Lung (tissue), 12 donors: Measurements from ENCODE around the gene GOLGA5. TPM values are rescaled to one million over a fixed set of nuclear protein-coding genes. Genes with fewer than 3 reads are reported as not detected.
A peak's percentile ranks its signal among the peaks of the same experiment; 100 is the strongest.

Source experiments
- ATAC-seq: fragments of 200-7000 bp; cut with Tn5 transposase; one replicate; pipeline ENCODE4 v1.9.1; 2020; ENCODE audit warnings: moderate number of reproducible peaks; ENCODE audit not compliant: insufficient read depth, low FRiP score
- DNase-seq, 3 donors: peaks; one replicate each; pipeline ENCODE4 v3.0.0-alpha.2; 2013 to 2017
- H3K27ac ChIP-seq, 2 donors: one replicate each; pipeline ENCODE4 v1.5.1; 2013; ENCODE audit warnings: mild to moderate bottlenecking in 2 of 2, moderate library complexity in 2 of 2, control low read depth in 1 of 2, inconsistent platforms in 1 of 2, low read depth in 1 of 2, low read length in 1 of 2
- H3K27me3 ChIP-seq, 3 donors: one replicate each; pipeline ENCODE4 v1.5.1; 2013; ENCODE audit warnings: low read length in 2 of 3; ENCODE audit not compliant: control insufficient read depth in 3 of 3, insufficient read depth in 3 of 3
- H3K36me3 ChIP-seq, 4 donors: one replicate each; pipeline ENCODE4 v1.5.1; 2013; ENCODE audit warnings: low read length in 4 of 4, mild to moderate bottlenecking in 1 of 4, moderate library complexity in 1 of 4; ENCODE audit not compliant: control insufficient read depth in 4 of 4, insufficient read depth in 4 of 4
- H3K4me1 ChIP-seq, 5 donors: one replicate each; pipeline ENCODE4 v1.5.1; 2013; ENCODE audit warnings: low read length in 5 of 5, mild to moderate bottlenecking in 2 of 5, moderate library complexity in 1 of 5; ENCODE audit not compliant: control insufficient read depth in 5 of 5, insufficient read depth in 5 of 5
- H3K4me3 ChIP-seq: one replicate; pipeline ENCODE4 v1.5.1; 2013; ENCODE audit warnings: mild to moderate bottlenecking, control low read depth, moderate library complexity
- H3K9ac ChIP-seq, 2 donors: one replicate each; pipeline ENCODE4 v1.5.1; 2013; ENCODE audit warnings: low read length in 2 of 2, control low read depth in 1 of 2; ENCODE audit not compliant: insufficient read depth in 1 of 2
- H3K9me3 ChIP-seq, 4 donors: one replicate each; pipeline ENCODE4 v1.5.1; 2013; ENCODE audit warnings: low read length in 3 of 4, mild to moderate bottlenecking in 1 of 4, moderate library complexity in 1 of 4; ENCODE audit not compliant: control insufficient read depth in 4 of 4, insufficient read depth in 3 of 4
- WGBS, 2 donors: extraction: QIAGEN DNeasy Blood & Tissue Kit; methylation state at CpG; one replicate each; pipeline ENCODE4 v1.1.7; 2013; 5-methylcytosine and 5-hydroxymethylcytosine counted together
- polyA plus RNA-seq, 2 donors: library from polyadenylated mRNA; stranded (reverse); fragments of 200-250 nt; gene quantifications; one replicate each; pipeline ENCODE4 v1.2.1, GENCODE V29; 2013
- total RNA-seq, 2 donors: library from RNA; depleted of rRNA in 1 of 2; stranded (reverse); fragments of >200 nt in 1 of 2; gene quantifications; one replicate each; pipeline ENCODE4 v1.2.1, GENCODE V29; 2014 to 2021
- TF ChIP-seq, protein P1 (sequence below): IDR thresholded peaks from 2 replicates; pipeline ENCODE4 v1.5.1; 2012; ENCODE audit warnings: mild to moderate bottlenecking; ENCODE audit errors: control extremely low read depth, extremely low read depth
- donor health status: control.
- donor health status: control.
- donor health status: Bipolar disorder and iron deficiency.
- donor health status: healthy.
- donor health status: DM: yes; HTN: yes; CAD: no.

GOLGA5 gene
- total and polyA plus RNA-seq, 4 donors = 26.9 to 36.9 (median 34.0) TPM

DNA sequence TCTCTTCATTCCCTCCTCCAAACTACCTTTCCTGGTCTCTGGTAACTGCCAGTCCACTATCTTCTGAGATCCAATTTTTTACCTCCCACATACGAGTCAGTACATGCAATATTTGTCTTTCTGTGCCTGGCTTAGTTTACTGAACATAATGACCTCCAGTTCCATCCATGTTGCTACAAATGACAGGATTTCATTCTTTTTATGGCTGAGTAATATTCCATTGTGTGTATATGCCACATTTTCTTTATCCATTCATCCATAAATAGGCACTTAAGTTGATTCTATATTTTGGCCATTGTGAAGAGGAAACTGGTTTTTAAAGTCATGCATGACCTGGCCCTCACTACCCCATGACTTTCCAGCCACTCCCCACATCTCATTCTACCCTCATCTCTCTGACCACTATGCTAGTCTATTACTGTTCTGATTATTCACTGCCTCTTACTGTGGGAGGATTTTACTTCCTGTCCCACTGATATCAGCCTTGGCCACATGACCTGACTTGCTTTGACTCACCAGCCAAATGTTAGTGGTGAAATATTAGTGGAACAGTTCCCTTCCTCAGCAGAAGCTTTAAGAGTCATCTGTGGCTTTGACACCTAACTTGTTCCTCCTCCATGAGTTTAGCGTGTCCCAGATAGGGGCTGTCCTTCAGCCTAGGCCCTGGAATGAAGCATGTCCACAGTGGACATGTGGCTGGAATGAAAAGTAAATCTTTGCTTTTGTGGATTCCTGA lies 52.2 kb downstream of the GOLGA5 start:
- no peak overlapping the region for H3K9ac ChIP-seq
- no peak for DNase-seq
- no peaks in the 10 kb centered on the region for H3K9me3 ChIP-seq
- no peaks in the 10 kb centered on the region for H3K27me3 ChIP-seq
- peak; percentile 70 for ATAC-seq
- H3K4me3 ChIP-seq = no peak overlapping the region
- 52 to 67% methylated on average over 2 of the region's 2 CpGs for WGBS, 2 donors
- peaks cover 0 to 6% (median under 1%) of the 10 kb centered on the region in 4 donors for H3K36me3 ChIP-seq
- H3K4me1 ChIP-seq = peaks cover 0 to 3% (median 0%) of the 10 kb centered on the region in 5 donors
- TF ChIP-seq, protein P1, sequence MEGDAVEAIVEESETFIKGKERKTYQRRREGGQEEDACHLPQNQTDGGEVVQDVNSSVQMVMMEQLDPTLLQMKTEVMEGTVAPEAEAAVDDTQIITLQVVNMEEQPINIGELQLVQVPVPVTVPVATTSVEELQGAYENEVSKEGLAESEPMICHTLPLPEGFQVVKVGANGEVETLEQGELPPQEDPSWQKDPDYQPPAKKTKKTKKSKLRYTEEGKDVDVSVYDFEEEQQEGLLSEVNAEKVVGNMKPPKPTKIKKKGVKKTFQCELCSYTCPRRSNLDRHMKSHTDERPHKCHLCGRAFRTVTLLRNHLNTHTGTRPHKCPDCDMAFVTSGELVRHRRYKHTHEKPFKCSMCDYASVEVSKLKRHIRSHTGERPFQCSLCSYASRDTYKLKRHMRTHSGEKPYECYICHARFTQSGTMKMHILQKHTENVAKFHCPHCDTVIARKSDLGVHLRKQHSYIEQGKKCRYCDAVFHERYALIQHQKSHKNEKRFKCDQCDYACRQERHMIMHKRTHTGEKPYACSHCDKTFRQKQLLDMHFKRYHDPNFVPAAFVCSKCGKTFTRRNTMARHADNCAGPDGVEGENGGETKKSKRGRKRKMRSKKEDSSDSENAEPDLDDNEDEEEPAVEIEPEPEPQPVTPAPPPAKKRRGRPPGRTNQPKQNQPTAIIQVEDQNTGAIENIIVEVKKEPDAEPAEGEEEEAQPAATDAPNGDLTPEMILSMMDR = no peak
- no peak overlapping the region for H3K27ac ChIP-seq

DNA sequence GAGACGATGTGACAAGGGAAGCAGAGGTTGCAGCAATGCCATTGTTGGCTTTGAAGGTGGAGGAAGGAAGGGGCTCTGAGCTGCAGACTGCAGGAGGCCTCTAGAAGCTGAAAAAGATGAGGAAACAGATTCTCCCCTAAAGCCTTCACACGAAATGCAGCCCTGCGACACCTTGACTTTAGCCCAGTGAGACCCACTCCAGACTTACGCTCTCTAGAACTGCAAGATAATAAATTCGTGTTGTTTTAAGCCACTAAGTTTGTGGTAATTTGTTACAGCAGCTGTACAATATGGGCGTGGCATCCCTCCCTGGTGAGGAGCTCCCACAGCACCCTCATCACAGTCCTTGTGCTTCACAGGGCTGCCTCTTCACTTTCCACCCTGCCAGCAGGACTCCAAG lies 53.2 kb downstream of the GOLGA5 start:
- Histone ChIP-seq H3K9me3 (no peaks in the 10 kb centered on the region), H3K27ac (no peak overlapping the region), H3K4me1 (peaks cover 0 to 3% (median 0%) of the 10 kb centered on the region in 5 donors), H3K27me3 (no peaks in the 10 kb centered on the region), H3K9ac (no peak overlapping the region), H3K4me3 (no peak overlapping the region), H3K36me3 (peaks cover 0 to 6% (median 0%) of the 10 kb centered on the region in 4 donors)
- ATAC-seq = no peak
- DNase-seq = no peak
- WGBS, 2 donors = 37 to 62% methylated on average over 6 of the region's 6 CpGs
- TF ChIP-seq, protein P1 = no peak

GRCh38 chr14:92847749-92848148 lies 53.6 kb downstream of the GOLGA5 start:
- no peak overlapping the region for H3K27ac ChIP-seq
- peaks cover 0 to 3% (median 0%) of the 10 kb centered on the region in 5 donors for H3K4me1 ChIP-seq
- H3K27me3 ChIP-seq = no peaks in the 10 kb centered on the region
- peaks cover 0 to 2% (median 0%) of the 10 kb centered on the region in 4 donors for H3K36me3 ChIP-seq
- no peak for ATAC-seq
- peaks cover 0 to under 1% (median 0%) of the 10 kb centered on the region in 4 donors for H3K9me3 ChIP-seq
- 74 to 76% methylated on average over 2 of the region's 2 CpGs for WGBS, 2 donors
- H3K4me3 ChIP-seq = no peak overlapping the region
- no peak overlapping the region for H3K9ac ChIP-seq
- TF ChIP-seq, protein P1 = no peak
- no peak for DNase-seq
